Caco-2 (cell line): ENCODE data around the gene PIGM. TPM values are rescaled to one million over a fixed set of nuclear protein-coding genes. Genes with fewer than 3 reads are reported as not detected.

ENCODE experiments used
- BruUV-seq: library from RNA; stranded (reverse); fragments of 400-500 nt; replicated peaks from 2 replicates; lab custom pipeline; 2021; lab: Mats Ljungman, UMichigan
- CTCF ChIA-PET: fragments of 300-600 bp; sonication (Branson Sonifier 250); formaldehyde crosslinking; loops from one replicate; lab custom pipeline; 2022; ENCODE audit warnings: antibody characterized with exemption; lab: Charles Lee
- POLR2A ChIA-PET: fragments of 300-600 bp; sonication (Branson Sonifier 250); formaldehyde crosslinking; loops from one replicate; lab custom pipeline; 2022; ENCODE audit warnings: antibody characterized with exemption; lab: Charles Lee
- DNase-seq, 2 experiments: peaks; one replicate each; pipeline versions ENCODE4 v3.0.0 to v3.0.0-alpha.2; 2020 to 2022
- H3K27me3 ChIP-seq: replicated peaks from 2 replicates; pipeline ENCODE4 v1.6.0; 2011; ENCODE audit warnings: low read length; ENCODE audit not compliant: control insufficient read depth, insufficient read depth
- H3K36me3 ChIP-seq: 2 replicates; pipeline ENCODE4 v1.5.1; 2011; ENCODE audit warnings: low read length; ENCODE audit not compliant: control insufficient read depth, insufficient read depth
- H3K4me1 ChIP-seq: fragments of 250-450 bp; sonication (Bioruptor Pico); 2 replicates; pipeline ENCODE4 v1.5.1; 2020; ENCODE audit warnings: mild to moderate bottlenecking
- H3K4me3 ChIP-seq: 2 replicates; pipeline ENCODE4 v1.5.1; 2011; ENCODE audit warnings: low read depth, mild to moderate bottlenecking, control low read depth, low read length
- H3K9me3 ChIP-seq: fragments of 250-450 bp; sonication (Bioruptor Pico); 2 replicates; pipeline ENCODE4 v1.5.1; 2020; ENCODE audit warnings: mild to moderate bottlenecking, moderate library complexity
- H3K27ac Mint-ChIP-seq: one replicate; pipeline ENCODE4 v1.8.0; 2022; ENCODE audit warnings: mixed read lengths; ENCODE audit not compliant: unreplicated experiment
- H3K27me3 Mint-ChIP-seq: one replicate; pipeline ENCODE4 v1.8.0; 2022; ENCODE audit warnings: mixed read lengths; ENCODE audit not compliant: insufficient read depth, unreplicated experiment
- H3K36me3 Mint-ChIP-seq: one replicate; pipeline ENCODE4 v1.8.0; 2022; ENCODE audit warnings: mild to moderate bottlenecking, mixed read lengths; ENCODE audit not compliant: insufficient read depth, unreplicated experiment
- H3K4me1 Mint-ChIP-seq: one replicate; pipeline ENCODE4 v1.8.0; 2022; ENCODE audit warnings: low read depth, mixed read lengths; ENCODE audit not compliant: unreplicated experiment
- H3K4me3 Mint-ChIP-seq: one replicate; pipeline ENCODE4 v1.8.0; 2022; ENCODE audit warnings: mild to moderate bottlenecking, moderate library complexity, mixed read lengths; ENCODE audit not compliant: unreplicated experiment
- H3K9me3 Mint-ChIP-seq: one replicate; pipeline ENCODE4 v1.8.0; 2022; ENCODE audit warnings: mixed read lengths; ENCODE audit not compliant: unreplicated experiment
- intact Hi-C: fragments of 100-400 bp; cut with micrococcal nuclease; formaldehyde crosslinking; loops from one replicate; pipeline ENCODE4 v1.10.0; 2022; ENCODE audit not compliant: unreplicated experiment
- total RNA-seq: library from RNA; stranded (reverse); gene quantifications from 2 replicates; pipeline ENCODE4 v1.2.3, GENCODE V29; 2022
- TF ChIP-seq, protein P1 (sequence below), 2 experiments: fragments of 200-600 bp in 1 of 2; IDR thresholded peaks; 1 replicate in 1 of 2; 2 replicates in 1 of 2; pipeline versions ENCODE4 v1.5.1 to v1.8.0; 2011 to 2022; ENCODE audit warnings: antibody characterized with exemption in 1 of 2, control low read depth in 1 of 2, inconsistent platforms in 1 of 2, low read depth in 1 of 2, low read length in 1 of 2, mild to moderate bottlenecking in 1 of 2, moderate library complexity in 1 of 2; ENCODE audit not compliant: insufficient read depth in 1 of 2, severe bottlenecking in 1 of 2, unreplicated experiment in 1 of 2

Gene PIGM
- total RNA-seq, 1 experiment from 2014 or later: 5.5 TPM

DNA sequence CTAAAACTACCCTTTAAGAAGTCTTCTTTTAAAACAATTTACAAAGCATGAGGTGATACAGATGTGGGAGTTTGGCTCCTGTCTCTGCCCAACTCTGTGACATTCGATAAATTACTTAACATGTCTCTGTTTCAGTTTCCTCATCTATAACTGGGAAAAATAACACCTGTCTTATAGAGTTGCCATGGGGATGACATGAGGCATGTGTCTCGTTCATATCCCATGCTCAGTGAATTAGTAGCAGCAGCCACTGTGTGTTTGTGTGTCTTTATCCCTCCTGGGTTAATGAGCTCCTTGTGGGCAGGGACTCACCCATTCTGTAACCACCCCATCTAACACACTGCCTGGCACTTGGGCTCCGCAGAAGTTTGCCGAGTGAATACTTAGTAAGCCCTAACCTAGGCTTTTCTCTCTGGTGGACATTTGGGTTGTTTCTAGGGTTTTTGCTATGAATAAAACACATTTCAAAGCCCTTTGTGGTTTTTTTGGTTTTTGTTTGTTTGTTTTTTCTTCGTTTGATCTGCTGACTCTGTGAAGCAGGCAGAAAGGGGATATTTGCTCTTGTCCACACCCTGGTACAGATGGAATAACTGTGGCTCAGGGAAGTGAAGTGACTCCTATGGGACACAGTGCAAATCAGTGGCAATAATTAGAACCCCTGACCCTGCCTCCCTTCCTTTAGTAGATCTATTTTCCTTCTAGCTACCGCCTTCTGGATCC lies 48.8 kb upstream of the PIGM start:
- Histone ChIP-seq H3K36me3 (no peaks in the 10 kb centered on the region), H3K4me3 (no peak overlapping the region), H3K4me1 (no peaks in the 10 kb centered on the region), H3K9me3 (no peaks in the 10 kb centered on the region), H3K27me3 (no peaks in the 10 kb centered on the region)
- no TSS peak for BruUV-seq
- DNase-seq: no peak
- no peaks in the 10 kb centered on the region for H3K36me3 Mint-ChIP-seq
- CTCF ChIA-PET: interaction anchor here (0.8 to 1.2 kb wide), 3 partner anchors 14 to 73 kb away, joined by 3 to 6 read pairs (median 4); no protein-coding TSS in a partner anchor
- peaks cover 14% of the 10 kb centered on the region for H3K27me3 Mint-ChIP-seq
- H3K4me1 Mint-ChIP-seq: no peaks in the 10 kb centered on the region
- POLR2A ChIA-PET: no interaction called here
- H3K27ac Mint-ChIP-seq: no peak overlapping the region
- H3K9me3 Mint-ChIP-seq: no peaks in the 10 kb centered on the region
- TF ChIP-seq, protein P1, sequence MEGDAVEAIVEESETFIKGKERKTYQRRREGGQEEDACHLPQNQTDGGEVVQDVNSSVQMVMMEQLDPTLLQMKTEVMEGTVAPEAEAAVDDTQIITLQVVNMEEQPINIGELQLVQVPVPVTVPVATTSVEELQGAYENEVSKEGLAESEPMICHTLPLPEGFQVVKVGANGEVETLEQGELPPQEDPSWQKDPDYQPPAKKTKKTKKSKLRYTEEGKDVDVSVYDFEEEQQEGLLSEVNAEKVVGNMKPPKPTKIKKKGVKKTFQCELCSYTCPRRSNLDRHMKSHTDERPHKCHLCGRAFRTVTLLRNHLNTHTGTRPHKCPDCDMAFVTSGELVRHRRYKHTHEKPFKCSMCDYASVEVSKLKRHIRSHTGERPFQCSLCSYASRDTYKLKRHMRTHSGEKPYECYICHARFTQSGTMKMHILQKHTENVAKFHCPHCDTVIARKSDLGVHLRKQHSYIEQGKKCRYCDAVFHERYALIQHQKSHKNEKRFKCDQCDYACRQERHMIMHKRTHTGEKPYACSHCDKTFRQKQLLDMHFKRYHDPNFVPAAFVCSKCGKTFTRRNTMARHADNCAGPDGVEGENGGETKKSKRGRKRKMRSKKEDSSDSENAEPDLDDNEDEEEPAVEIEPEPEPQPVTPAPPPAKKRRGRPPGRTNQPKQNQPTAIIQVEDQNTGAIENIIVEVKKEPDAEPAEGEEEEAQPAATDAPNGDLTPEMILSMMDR (IDR thresholded peaks at IDR 0.05; ENCODE audit: insufficient read depth in 1 of 2, low read depth in 1 of 2, low read length in 1 of 2, severe bottlenecking in 1 of 2, unreplicated experiment in 1 of 2): no peak
- no peak overlapping the region for H3K4me3 Mint-ChIP-seq
- intact Hi-C loops: loop anchor here (10.0 kb wide), 1 partner anchor 146 kb away; no protein-coding TSS in a partner anchor

DNA sequence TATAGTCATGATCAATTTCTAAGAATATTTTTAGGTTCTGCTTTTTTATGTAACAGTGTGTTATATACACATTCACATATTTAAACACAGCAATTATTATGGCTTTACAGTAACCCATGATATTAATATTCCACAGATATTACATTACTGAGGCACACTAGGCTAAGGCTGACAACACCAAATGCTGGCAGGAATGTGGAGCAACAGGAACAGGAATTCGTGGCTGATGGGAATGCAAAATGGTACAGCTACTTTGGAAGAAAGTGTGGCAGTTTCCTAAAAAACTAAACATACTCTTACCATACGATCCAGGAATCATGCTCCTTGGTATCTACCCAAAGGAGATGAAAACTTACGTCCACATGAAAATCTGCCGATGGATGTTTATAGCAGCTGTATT lies 47.7 kb upstream of the PIGM start:
- Mint-ChIP-seq H3K4me1 (no peaks in the 10 kb centered on the region), H3K27me3 (peaks cover 14% of the 10 kb centered on the region), H3K27ac (no peak overlapping the region), H3K4me3 (no peak overlapping the region), H3K9me3 (no peaks in the 10 kb centered on the region), H3K36me3 (no peaks in the 10 kb centered on the region)
- POLR2A ChIA-PET: no interaction called here
- Histone ChIP-seq H3K9me3 (no peaks in the 10 kb centered on the region), H3K4me3 (no peak overlapping the region), H3K4me1 (no peaks in the 10 kb centered on the region), H3K36me3 (no peaks in the 10 kb centered on the region), H3K27me3 (no peaks in the 10 kb centered on the region)
- CTCF ChIA-PET: interaction anchor here (1.2 to 1.8 kb wide), 2 partner anchors 8 to 33 kb away, joined by 3 to 16 read pairs; no protein-coding TSS in a partner anchor
- intact Hi-C loops: loop anchor here (5.0 kb wide), 1 partner anchor 47 kb away; the partner anchor contains the start of gene PIGM
- TF ChIP-seq, protein P1 (IDR thresholded peaks at IDR 0.05; ENCODE audit: insufficient read depth in 1 of 2, low read depth in 1 of 2, low read length in 1 of 2, severe bottlenecking in 1 of 2, unreplicated experiment in 1 of 2): no peak
- DNase-seq: no peak
- BruUV-seq: no TSS peak

DNA sequence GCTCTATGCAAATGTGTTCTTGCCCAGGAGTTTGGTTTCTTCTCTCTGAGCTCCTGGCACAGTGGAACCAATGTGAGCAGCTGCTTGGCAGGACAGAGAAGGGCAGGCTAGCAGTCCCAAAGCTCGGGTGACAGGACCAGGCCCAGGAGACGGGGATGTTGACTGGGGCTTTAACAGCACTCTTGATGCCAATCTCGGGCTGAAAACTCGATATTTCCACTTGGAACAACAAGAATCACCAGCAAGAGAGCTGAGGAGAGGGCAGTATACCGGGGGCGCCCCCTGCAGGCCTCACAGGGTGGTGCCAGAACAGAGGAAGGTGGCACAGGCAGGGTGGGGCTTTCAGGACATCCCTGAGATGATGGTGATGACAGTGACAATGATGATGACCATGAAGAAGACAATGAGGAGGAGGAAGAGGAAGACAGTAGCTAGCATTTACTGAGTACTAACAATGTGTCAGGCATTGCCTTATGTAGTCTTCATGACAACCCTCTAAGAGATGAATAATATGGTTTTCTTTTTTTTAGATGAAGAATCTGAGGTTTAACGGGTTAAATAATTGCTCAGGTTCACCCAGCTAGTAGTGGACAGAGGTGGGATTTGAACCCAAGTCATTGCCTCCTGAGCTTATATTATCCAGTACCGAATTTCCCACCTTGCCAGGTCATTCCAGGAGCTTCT lies 46.9 kb upstream of the PIGM start:
- Histone ChIP-seq H3K4me3 (no peak overlapping the region), H3K36me3 (no peaks in the 10 kb centered on the region), H3K9me3 (no peaks in the 10 kb centered on the region), H3K27me3 (no peaks in the 10 kb centered on the region), H3K4me1 (no peaks in the 10 kb centered on the region)
- CTCF ChIA-PET: interaction anchor here (0.6 to 2.0 kb wide), 12 partner anchors 9 to 206 kb away, joined by 3 to 16 read pairs (median 3); partner anchors contain the start of genes IGSF8, KCNJ10, PEX19 and PIGM
- Mint-ChIP-seq H3K9me3 (no peaks in the 10 kb centered on the region), H3K27me3 (peaks cover 14% of the 10 kb centered on the region), H3K4me3 (no peak overlapping the region), H3K4me1 (no peaks in the 10 kb centered on the region), H3K27ac (no peak overlapping the region), H3K36me3 (no peaks in the 10 kb centered on the region)
- intact Hi-C loops: loop anchor here (1.0 to 5.0 kb wide), 3 partner anchors 17 to 46 kb away; partner anchors contain the start of gene PIGM
- BruUV-seq: no TSS peak
- peak; percentile 64 to 74 for DNase-seq
- POLR2A ChIA-PET: no interaction called here
- TF ChIP-seq, protein P1 (IDR thresholded peaks at IDR 0.05; ENCODE audit: insufficient read depth in 1 of 2, low read depth in 1 of 2, low read length in 1 of 2, severe bottlenecking in 1 of 2, unreplicated experiment in 1 of 2): peak; percentile 74 to 87
